SK-N-SH (cell line): Measurements from ENCODE around the gene PEX10.

Experiments used
- EZH2phosphoT487 ChIP-seq: fragments of 200-600 bp; sonication (generic); IDR thresholded peaks from 2 replicates; pipeline ENCODE4 v1.6.1; 2017; ENCODE audit warnings: low read depth, mixed run types, mild to moderate bottlenecking, antibody characterized with exemption, moderate library complexity, borderline replicate concordance
- FOXJ3 ChIP-seq: sonication (generic); formaldehyde crosslinking; IDR thresholded peaks from 2 replicates; pipeline ENCODE4 v1.5.1; 2020; ENCODE audit warnings: mild to moderate bottlenecking, missing genetic modification reagents
- MEF2A ChIP-seq: IDR thresholded peaks from 2 replicates; pipeline ENCODE4 v1.4.0; 2012; ENCODE audit warnings: low read depth, borderline replicate concordance
- MXI1 ChIP-seq: IDR thresholded peaks from 2 replicates; pipeline ENCODE4 v1.6.1; 2012; ENCODE audit warnings: mild to moderate bottlenecking, low read depth, low read length, improper control_type of control experiment
- NFIC ChIP-seq: IDR thresholded peaks from 2 replicates; pipeline ENCODE4 v1.4.0; 2012; ENCODE audit warnings: borderline replicate concordance
- POLR2AphosphoS5 ChIP-seq: IDR thresholded peaks from 2 replicates; pipeline ENCODE4 v1.6.1; 2012; ENCODE audit warnings: low read depth, low read length
- RCOR1 ChIP-seq: fragments of 150-350 bp; IDR thresholded peaks from 2 replicates; pipeline ENCODE4 v1.6.1; 2017; ENCODE audit warnings: antibody characterized with exemption, low read length
- REST ChIP-seq: IDR thresholded peaks from 2 replicates; pipeline ENCODE4 v1.6.1; 2012; ENCODE audit warnings: mild to moderate bottlenecking, low read depth, low read length, moderate library complexity
- RFX5 ChIP-seq: IDR thresholded peaks from 2 replicates; pipeline ENCODE4 v1.6.1; 2012; ENCODE audit warnings: mild to moderate bottlenecking, improper control_type of control experiment, low read length
- SMC3 ChIP-seq: IDR thresholded peaks from 2 replicates; pipeline ENCODE4 v1.6.1; 2012; ENCODE audit warnings: low read depth, low read length, improper control_type of control experiment
- TF ChIP-seq, protein P1 (sequence below): fragments of 200-600 bp; sonication (generic); IDR thresholded peaks from 2 replicates; pipeline ENCODE4 v1.6.1; 2017; ENCODE audit warnings: antibody characterized with exemption, mild to moderate bottlenecking, moderate library complexity
- TF ChIP-seq, protein P2 (sequence below): fragments of 150-350 bp; IDR thresholded peaks from 2 replicates; pipeline ENCODE4 v1.6.1; 2017; ENCODE audit warnings: antibody characterized with exemption, low read length, low read depth, borderline replicate concordance
- TF ChIP-seq, protein P3 (sequence below): IDR thresholded peaks from 2 replicates; pipeline ENCODE4; 2012
- TF ChIP-seq, protein P4 (sequence below): fragments of 150-350 bp; IDR thresholded peaks from 2 replicates; pipeline ENCODE4 v1.6.1; 2016; ENCODE audit warnings: mild to moderate bottlenecking, low read depth, low read length

- no peak for TF ChIP-seq RFX5
- TF ChIP-seq, protein P1, sequence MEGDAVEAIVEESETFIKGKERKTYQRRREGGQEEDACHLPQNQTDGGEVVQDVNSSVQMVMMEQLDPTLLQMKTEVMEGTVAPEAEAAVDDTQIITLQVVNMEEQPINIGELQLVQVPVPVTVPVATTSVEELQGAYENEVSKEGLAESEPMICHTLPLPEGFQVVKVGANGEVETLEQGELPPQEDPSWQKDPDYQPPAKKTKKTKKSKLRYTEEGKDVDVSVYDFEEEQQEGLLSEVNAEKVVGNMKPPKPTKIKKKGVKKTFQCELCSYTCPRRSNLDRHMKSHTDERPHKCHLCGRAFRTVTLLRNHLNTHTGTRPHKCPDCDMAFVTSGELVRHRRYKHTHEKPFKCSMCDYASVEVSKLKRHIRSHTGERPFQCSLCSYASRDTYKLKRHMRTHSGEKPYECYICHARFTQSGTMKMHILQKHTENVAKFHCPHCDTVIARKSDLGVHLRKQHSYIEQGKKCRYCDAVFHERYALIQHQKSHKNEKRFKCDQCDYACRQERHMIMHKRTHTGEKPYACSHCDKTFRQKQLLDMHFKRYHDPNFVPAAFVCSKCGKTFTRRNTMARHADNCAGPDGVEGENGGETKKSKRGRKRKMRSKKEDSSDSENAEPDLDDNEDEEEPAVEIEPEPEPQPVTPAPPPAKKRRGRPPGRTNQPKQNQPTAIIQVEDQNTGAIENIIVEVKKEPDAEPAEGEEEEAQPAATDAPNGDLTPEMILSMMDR = no peak
- TF ChIP-seq MXI1 = no peak
- no peak for TF ChIP-seq SMC3
- TF ChIP-seq RCOR1 = no peak
- no peak for TF ChIP-seq FOXJ3 (CRISPR knock-in tag)
- TF ChIP-seq NFIC = no peak
- TF ChIP-seq, protein P2, sequence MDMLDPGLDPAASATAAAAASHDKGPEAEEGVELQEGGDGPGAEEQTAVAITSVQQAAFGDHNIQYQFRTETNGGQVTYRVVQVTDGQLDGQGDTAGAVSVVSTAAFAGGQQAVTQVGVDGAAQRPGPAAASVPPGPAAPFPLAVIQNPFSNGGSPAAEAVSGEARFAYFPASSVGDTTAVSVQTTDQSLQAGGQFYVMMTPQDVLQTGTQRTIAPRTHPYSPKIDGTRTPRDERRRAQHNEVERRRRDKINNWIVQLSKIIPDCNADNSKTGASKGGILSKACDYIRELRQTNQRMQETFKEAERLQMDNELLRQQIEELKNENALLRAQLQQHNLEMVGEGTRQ = no peak
- TF ChIP-seq, protein P3, sequence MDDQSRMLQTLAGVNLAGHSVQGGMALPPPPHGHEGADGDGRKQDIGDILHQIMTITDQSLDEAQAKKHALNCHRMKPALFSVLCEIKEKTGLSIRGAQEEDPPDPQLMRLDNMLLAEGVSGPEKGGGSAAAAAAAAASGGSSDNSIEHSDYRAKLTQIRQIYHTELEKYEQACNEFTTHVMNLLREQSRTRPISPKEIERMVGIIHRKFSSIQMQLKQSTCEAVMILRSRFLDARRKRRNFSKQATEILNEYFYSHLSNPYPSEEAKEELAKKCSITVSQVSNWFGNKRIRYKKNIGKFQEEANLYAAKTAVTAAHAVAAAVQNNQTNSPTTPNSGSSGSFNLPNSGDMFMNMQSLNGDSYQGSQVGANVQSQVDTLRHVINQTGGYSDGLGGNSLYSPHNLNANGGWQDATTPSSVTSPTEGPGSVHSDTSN = no peak
- TF ChIP-seq MEF2A = no peak
- TF ChIP-seq POLR2AphosphoS5 = no peak
- TF ChIP-seq EZH2phosphoT487 = no peak
- TF ChIP-seq, protein P4, sequence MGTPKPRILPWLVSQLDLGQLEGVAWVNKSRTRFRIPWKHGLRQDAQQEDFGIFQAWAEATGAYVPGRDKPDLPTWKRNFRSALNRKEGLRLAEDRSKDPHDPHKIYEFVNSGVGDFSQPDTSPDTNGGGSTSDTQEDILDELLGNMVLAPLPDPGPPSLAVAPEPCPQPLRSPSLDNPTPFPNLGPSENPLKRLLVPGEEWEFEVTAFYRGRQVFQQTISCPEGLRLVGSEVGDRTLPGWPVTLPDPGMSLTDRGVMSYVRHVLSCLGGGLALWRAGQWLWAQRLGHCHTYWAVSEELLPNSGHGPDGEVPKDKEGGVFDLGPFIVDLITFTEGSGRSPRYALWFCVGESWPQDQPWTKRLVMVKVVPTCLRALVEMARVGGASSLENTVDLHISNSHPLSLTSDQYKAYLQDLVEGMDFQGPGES = no peak
- TF ChIP-seq REST = no peak
These were observed 25.3 kb upstream of the PEX10 start for GRCh38 chr1:2437617-2438016.
